Mesangial cell (primary cell): ENCODE measurements around the gene CEP164. TPM values are rescaled to one million over a fixed set of nuclear protein-coding genes. Genes with fewer than 3 reads are reported as not detected.

Experiments used
- total RNA-seq: library from RNA; depleted of rRNA; stranded (reverse); fragments of >200 nt; gene quantifications from 2 replicates; pipeline ENCODE4 v1.2.3, GENCODE V29; 2015

The CEP164 gene
- 12.8 and 13.5 TPM in 2 replicates for total RNA-seq

DNA sequence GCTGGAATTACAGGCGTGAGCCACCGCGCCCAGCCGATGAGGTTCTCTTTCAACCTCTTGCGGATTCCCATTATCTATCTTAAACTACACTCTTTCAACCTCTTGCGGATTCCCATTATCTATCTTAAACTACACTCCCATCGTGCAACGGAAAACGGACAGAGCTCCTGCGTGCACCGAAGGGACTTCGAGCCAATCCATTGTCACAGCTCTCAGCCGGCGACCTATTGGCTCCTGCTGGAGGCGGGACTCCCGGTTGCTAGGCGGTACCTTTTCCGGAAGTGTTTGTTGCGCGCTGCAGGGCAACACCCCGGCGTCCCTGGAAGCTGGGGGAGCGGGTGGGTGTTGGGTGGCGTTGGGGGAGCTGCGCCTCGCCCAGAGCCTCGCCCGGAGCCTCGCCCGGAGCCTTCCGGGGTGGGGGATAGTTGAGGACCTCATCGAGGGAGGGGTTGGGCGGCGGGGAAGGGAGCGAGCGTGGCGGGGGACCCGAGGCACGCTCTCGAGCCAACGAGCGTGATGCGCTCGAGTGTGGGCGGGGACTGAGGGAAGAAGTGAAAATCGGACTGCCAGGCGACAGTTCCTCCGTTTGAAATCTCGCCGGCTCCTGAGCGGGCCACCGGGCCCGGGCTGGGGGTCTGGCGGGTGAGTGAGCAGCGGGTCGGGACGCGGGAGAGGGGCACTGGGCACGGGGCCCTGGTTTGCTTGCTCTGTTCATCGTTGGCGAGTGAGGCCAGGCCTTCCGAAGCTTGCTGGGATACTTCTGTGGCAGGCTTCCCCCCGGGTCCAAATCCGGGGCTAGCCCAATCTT is at the start of gene CEP164:
Gene CEP164, plus strand, starts transcription at position 288 of the 808 bp plus-strand sequence. CDS start 10,733 bp downstream, outside the sequence.

DNA sequence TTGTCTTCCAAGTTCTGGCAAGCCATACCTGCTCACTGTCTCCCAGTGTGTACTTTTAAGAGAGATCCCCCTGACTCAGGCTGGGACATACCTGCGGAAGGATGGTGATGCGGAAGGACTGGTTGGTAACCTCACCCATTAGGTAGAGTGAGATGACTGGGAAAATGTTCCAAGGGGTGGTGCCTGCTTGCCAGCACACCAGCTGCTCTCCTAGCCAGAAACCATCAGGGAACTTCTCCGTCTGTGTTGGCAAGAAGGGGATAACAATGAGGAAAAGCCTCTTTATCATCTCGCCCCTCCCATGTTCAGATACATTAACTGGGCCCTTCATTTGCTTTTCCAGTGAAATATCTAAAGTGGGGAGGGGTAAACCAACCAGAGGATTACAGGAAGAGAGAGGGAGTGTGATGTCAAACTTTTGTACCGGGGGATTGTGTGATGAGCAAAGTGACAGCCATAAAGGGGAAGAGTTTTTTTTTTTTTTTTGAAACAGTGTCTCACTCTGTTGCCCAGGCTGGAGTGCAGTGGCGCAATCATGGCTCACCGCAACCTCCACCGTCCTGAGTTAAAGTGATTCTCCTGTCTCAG is 36.8 kb upstream of the CEP164 start, which contains the start of gene BACE1-AS:
Gene BACE1-AS, plus strand, starts transcription at position 538 of the 588 bp plus-strand sequence.

GRCh38 chr11:117316197-117316961 is 11.3 kb upstream of the CEP164 start, which contains the start of gene BACE1:
TSS of gene BACE1 (minus strand) at chr11:117316256. CDS start at chr11:117315795, 461 bp downstream.

Other genes with a start within 250 kb of the CEP164 start
- gene SIK3, start 229.4 kb upstream of the CEP164 start, total RNA-seq: 9.0 and 14.1 TPM in 2 replicates
- gene PAFAH1B2, start 183.6 kb upstream of the CEP164 start, total RNA-seq: 69.7 and 74.3 TPM in 2 replicates
- gene SIDT2, start 149.1 kb upstream of the CEP164 start, total RNA-seq: 8.8 and 24.2 TPM in 2 replicates
- 1,450 and 1,955 TPM in 2 replicates for gene TAGLN, start 128.5 kb upstream of the CEP164 start, total RNA-seq
- gene PCSK7, start 95.8 kb upstream of the CEP164 start, total RNA-seq: 41.1 and 43.0 TPM in 2 replicates
- 7.8 and 11.4 TPM in 2 replicates for gene RNF214, start 95.2 kb upstream of the CEP164 start, total RNA-seq
- gene BACE1-AS, start 36.5 kb upstream of the CEP164 start, total RNA-seq: 3.1 and 4.8 TPM in 2 replicates
- 17.9 and 39.4 TPM in 2 replicates for gene BACE1, start 11.6 kb upstream of the CEP164 start, total RNA-seq